H1 (cell line): ENCODE data around the gene SVIL. TPM values are rescaled to one million over a fixed set of nuclear protein-coding genes. Genes with fewer than 3 reads are reported as not detected.

Experiments
- ATF3 ChIP-seq: IDR thresholded peaks from 2 replicates; pipeline ENCODE4 v1.6.1; 2011; ENCODE audit warnings: low read depth, mild to moderate bottlenecking, low read length; ENCODE audit not compliant: insufficient read depth
- RNF2 ChIP-seq: fragments of 200-900, 300-1000 bp; sonication (generic); IDR thresholded peaks from 2 replicates; pipeline ENCODE4 v1.7.1; 2016; ENCODE audit warnings: borderline replicate concordance, low read depth, mild to moderate bottlenecking, antibody characterized with exemption, low read length; ENCODE audit not compliant: poor library complexity, severe bottlenecking; ENCODE audit errors: missing control alignments
- SIN3A ChIP-seq, 2 experiments: IDR thresholded peaks in 1 of 2; conservative IDR thresholded peaks in 1 of 2; 2 replicates each; pipeline ENCODE4 v1.6.1; 2011 to 2012; ENCODE audit warnings: low read length in 2 of 2, improper control_type of control experiment in 1 of 2, low read depth in 1 of 2, mild to moderate bottlenecking in 1 of 2
- polyA plus RNA-seq, 7 experiments: library from polyadenylated mRNA; depleted of rRNA in 3 of 7; stranded (reverse) in 5 of 7; unstranded in 2 of 7; fragments of >200 nt in 5 of 7; fragments of 200-250 nt in 2 of 7; gene quantifications; 1 replicate in 5 of 7; 2 replicates in 1 of 7; 4 replicates in 1 of 7; pipeline versions ENCODE4 v1.2.1 to v1.2.3, GENCODE V29; 2011 to 2013; ENCODE audit warnings: missing spikeins in 2 of 7, mixed read lengths in 2 of 7
- total RNA-seq: library from RNA; stranded (reverse); fragmentation: NEBNext Ultra II Directional; extraction: Animal tissue kit (Norgen Biotek cat#: 25700); gene quantifications from 2 replicates; pipeline ENCODE4 v1.2.1, GENCODE V29; 2021

SVIL gene
- total and polyA plus RNA-seq, 2 of the 8 experiments (the other 6 are each of a cell fraction or from before 2014, with no cell fraction given), result 4.7 to 15.4 TPM

- TF ChIP-seq SIN3A (conservative IDR thresholded peaks at IDR 0.05 in 1 of 2, IDR thresholded peaks at IDR 0.05 in 1 of 2; ENCODE audit: low read depth in 1 of 2, low read length in 2 of 2) (no peak), ATF3 (no peak), RNF2 (no peak)
- TF ChIP-seq, all 59 proteins: peak for 0
Observed at GRCh38 chr10:29470843-29471543, 163.8 kb downstream of the SVIL start (continued).
